ENCODE results near the gene LLCFC1.

DNA sequence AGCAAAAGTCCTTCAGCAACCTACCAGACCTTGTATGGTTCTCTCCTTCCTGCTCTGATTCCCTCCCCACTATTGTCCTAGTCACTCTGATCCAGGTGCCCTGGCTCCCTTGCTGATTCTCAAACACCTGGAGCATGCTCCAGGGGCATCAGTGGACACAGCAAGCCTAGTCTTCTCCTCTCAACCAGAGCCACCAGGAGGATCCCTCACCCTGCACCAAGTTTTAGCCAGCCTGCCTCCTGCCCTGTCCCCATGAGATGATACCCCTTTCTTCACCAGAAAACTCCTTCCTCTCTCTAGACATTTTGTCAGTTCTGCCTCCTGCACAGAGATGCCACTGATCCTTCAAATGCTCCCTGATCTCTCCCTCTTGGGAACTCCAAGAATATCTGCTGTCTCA, 11.0 kb downstream of the LLCFC1 start:
- TF ChIP-seq, protein P1, sequence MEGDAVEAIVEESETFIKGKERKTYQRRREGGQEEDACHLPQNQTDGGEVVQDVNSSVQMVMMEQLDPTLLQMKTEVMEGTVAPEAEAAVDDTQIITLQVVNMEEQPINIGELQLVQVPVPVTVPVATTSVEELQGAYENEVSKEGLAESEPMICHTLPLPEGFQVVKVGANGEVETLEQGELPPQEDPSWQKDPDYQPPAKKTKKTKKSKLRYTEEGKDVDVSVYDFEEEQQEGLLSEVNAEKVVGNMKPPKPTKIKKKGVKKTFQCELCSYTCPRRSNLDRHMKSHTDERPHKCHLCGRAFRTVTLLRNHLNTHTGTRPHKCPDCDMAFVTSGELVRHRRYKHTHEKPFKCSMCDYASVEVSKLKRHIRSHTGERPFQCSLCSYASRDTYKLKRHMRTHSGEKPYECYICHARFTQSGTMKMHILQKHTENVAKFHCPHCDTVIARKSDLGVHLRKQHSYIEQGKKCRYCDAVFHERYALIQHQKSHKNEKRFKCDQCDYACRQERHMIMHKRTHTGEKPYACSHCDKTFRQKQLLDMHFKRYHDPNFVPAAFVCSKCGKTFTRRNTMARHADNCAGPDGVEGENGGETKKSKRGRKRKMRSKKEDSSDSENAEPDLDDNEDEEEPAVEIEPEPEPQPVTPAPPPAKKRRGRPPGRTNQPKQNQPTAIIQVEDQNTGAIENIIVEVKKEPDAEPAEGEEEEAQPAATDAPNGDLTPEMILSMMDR (conservative IDR thresholded peaks at IDR 0.05; ENCODE audit: low read depth in 2 of 2) = no peak
- TF ChIP-seq EZH2 (IDR thresholded peaks at IDR 0.05; ENCODE audit: low read depth, unreplicated experiment) (no peak), JUNB (IDR thresholded peaks at IDR 0.05; ENCODE audit: unreplicated experiment) (no peak)
- TF ChIP-seq, protein P2, sequence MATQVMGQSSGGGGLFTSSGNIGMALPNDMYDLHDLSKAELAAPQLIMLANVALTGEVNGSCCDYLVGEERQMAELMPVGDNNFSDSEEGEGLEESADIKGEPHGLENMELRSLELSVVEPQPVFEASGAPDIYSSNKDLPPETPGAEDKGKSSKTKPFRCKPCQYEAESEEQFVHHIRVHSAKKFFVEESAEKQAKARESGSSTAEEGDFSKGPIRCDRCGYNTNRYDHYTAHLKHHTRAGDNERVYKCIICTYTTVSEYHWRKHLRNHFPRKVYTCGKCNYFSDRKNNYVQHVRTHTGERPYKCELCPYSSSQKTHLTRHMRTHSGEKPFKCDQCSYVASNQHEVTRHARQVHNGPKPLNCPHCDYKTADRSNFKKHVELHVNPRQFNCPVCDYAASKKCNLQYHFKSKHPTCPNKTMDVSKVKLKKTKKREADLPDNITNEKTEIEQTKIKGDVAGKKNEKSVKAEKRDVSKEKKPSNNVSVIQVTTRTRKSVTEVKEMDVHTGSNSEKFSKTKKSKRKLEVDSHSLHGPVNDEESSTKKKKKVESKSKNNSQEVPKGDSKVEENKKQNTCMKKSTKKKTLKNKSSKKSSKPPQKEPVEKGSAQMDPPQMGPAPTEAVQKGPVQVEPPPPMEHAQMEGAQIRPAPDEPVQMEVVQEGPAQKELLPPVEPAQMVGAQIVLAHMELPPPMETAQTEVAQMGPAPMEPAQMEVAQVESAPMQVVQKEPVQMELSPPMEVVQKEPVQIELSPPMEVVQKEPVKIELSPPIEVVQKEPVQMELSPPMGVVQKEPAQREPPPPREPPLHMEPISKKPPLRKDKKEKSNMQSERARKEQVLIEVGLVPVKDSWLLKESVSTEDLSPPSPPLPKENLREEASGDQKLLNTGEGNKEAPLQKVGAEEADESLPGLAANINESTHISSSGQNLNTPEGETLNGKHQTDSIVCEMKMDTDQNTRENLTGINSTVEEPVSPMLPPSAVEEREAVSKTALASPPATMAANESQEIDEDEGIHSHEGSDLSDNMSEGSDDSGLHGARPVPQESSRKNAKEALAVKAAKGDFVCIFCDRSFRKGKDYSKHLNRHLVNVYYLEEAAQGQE (IDR thresholded peaks at IDR 0.05; ENCODE audit: unreplicated experiment) = no peak

Data from GM23338 (cell line).